ENCODE data around the gene ARPP19. TPM values are rescaled to one million over a fixed set of nuclear protein-coding genes. Genes with fewer than 3 reads are reported as not detected.

The ARPP19 gene
- total and polyA plus RNA-seq, 2 experiments from 2014 or later: 52.7 to 130 TPM

GRCh38 chr15:52502608-52503007, 66.2 kb downstream of the ARPP19 start:
- Histone ChIP-seq H3K4me1 (ENCODE audit: insufficient read depth) (no peaks in the 10 kb centered on the region), H3K9me3 (ENCODE audit: low read depth) (no peaks in the 10 kb centered on the region), H3K27ac (no peak overlapping the region), H3K36me3 (replicated peaks; ENCODE audit: insufficient read depth, low read depth) (no peaks in the 10 kb centered on the region), H3K9me2 (replicated peaks; ENCODE audit: insufficient read depth) (no peaks in the 10 kb centered on the region), H3K4me3 (no peak overlapping the region), H3K4me2 (no peak overlapping the region), H3K27me3 (no peaks in the 10 kb centered on the region), H4K20me1 (ENCODE audit: insufficient read depth, poor library complexity, severe bottlenecking) (no peaks in the 10 kb centered on the region), H2AFZ (no peak overlapping the region), H3K79me2 (peaks cover 2% of the 10 kb centered on the region)
- WGBS (ENCODE audit: low lambda C conversion rate, missing lambda C conversion rate): 71% methylated on average over 1 of the region's 1 CpG
- no peak for TF ChIP-seq EZH2 (IDR thresholded peaks at IDR 0.05; ENCODE audit: borderline replicate concordance)
- no peak for TF ChIP-seq CTCF (IDR thresholded peaks at IDR 0.05; ENCODE audit: poor library complexity)
- TF ChIP-seq EZH2phosphoT487 (IDR thresholded peaks at IDR 0.05; ENCODE audit: low read depth, severe bottlenecking, unreplicated experiment): no peak
- no peak for DNase-seq (ENCODE audit: low spot score)

GRCh38 chr15:52499506-52499905, 69.3 kb downstream of the ARPP19 start:
- Histone ChIP-seq H3K27ac (no peak overlapping the region), H3K4me1 (ENCODE audit: insufficient read depth) (no peaks in the 10 kb centered on the region), H3K36me3 (replicated peaks; ENCODE audit: insufficient read depth, low read depth) (no peaks in the 10 kb centered on the region), H3K79me2 (no peaks in the 10 kb centered on the region), H3K9me3 (ENCODE audit: low read depth) (no peaks in the 10 kb centered on the region), H4K20me1 (ENCODE audit: insufficient read depth, poor library complexity, severe bottlenecking) (no peaks in the 10 kb centered on the region), H2AFZ (no peak overlapping the region), H3K9me2 (replicated peaks; ENCODE audit: insufficient read depth) (no peaks in the 10 kb centered on the region), H3K27me3 (no peaks in the 10 kb centered on the region), H3K4me2 (no peak overlapping the region), H3K4me3 (no peak overlapping the region)
- 98% methylated on average over 3 of the region's 3 CpGs for WGBS (ENCODE audit: low lambda C conversion rate, missing lambda C conversion rate)
- DNase-seq (ENCODE audit: low spot score): no peak
- TF ChIP-seq CTCF (IDR thresholded peaks at IDR 0.05; ENCODE audit: poor library complexity) (no peak), EZH2phosphoT487 (IDR thresholded peaks at IDR 0.05; ENCODE audit: low read depth, severe bottlenecking, unreplicated experiment) (no peak), EZH2 (IDR thresholded peaks at IDR 0.05; ENCODE audit: borderline replicate concordance) (no peak)

DNA sequence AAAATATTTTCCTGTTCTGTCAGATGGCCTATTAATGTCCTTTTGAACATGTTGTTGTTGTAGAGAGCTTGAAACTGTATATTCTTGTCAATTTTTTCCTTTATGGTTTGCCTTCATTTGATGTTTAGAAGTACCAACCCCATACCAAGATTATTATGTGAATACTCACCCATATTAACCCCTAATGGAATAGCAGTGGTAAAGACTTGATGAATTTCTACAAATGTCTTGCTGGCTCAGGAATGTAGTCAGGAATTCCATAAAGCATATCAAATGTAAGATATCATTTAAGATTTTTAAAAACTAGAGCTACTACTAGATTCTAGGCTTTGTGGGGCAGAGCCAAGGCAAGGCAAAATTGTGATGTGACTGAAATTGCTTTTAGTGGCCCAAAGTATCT, 70.1 kb downstream of the ARPP19 start:
- Histone ChIP-seq H2AFZ (no peak overlapping the region), H3K4me2 (no peak overlapping the region), H4K20me1 (ENCODE audit: insufficient read depth, poor library complexity, severe bottlenecking) (no peaks in the 10 kb centered on the region), H3K4me3 (no peak overlapping the region), H3K9me3 (ENCODE audit: low read depth) (no peaks in the 10 kb centered on the region), H3K27ac (no peak overlapping the region), H3K79me2 (no peaks in the 10 kb centered on the region), H3K9me2 (replicated peaks; ENCODE audit: insufficient read depth) (no peaks in the 10 kb centered on the region), H3K36me3 (replicated peaks; ENCODE audit: insufficient read depth, low read depth) (no peaks in the 10 kb centered on the region), H3K4me1 (ENCODE audit: insufficient read depth) (no peaks in the 10 kb centered on the region), H3K27me3 (no peaks in the 10 kb centered on the region)
- TF ChIP-seq EZH2 (IDR thresholded peaks at IDR 0.05; ENCODE audit: borderline replicate concordance) (no peak), EZH2phosphoT487 (IDR thresholded peaks at IDR 0.05; ENCODE audit: low read depth, severe bottlenecking, unreplicated experiment) (no peak), CTCF (IDR thresholded peaks at IDR 0.05; ENCODE audit: poor library complexity) (no peak)
- no peak for DNase-seq (ENCODE audit: low spot score)

Other genes starting within 250 kb of the ARPP19 start
- 8.5 and 14.8 TPM in 2 replicates for gene MYO5A, start 40.1 kb downstream of the ARPP19 start, total RNA-seq
- gene MYO5A, start 40.1 kb downstream of the ARPP19 start, polyA plus RNA-seq: 3.1 and 3.7 TPM in 2 replicates
- gene ATOSA, start 110.4 kb upstream of the ARPP19 start, total RNA-seq: 26.0 and 31.1 TPM in 2 replicates
- gene ATOSA, start 110.4 kb upstream of the ARPP19 start, polyA plus RNA-seq: 6.8 and 9.9 TPM in 2 replicates
- 9.5 and 15.2 TPM in 2 replicates for gene ONECUT1, start 221.3 kb upstream of the ARPP19 start, total RNA-seq
- 3.9 and 5.9 TPM in 2 replicates for gene ONECUT1, start 221.3 kb upstream of the ARPP19 start, polyA plus RNA-seq

Measured in hepatocyte (in vitro differentiated cells).